WTC11 (cell line): Measurements from ENCODE around the gene JMJD6. TPM values are rescaled to one million over a fixed set of nuclear protein-coding genes. Genes with fewer than 3 reads are reported as not detected.

Experiments
- ATAC-seq: fragments of 200-7000 bp; cut with Tn5 transposase; 2 replicates; pipeline ENCODE4 v1.10.0; 2021; ENCODE audit warnings: mild to moderate bottlenecking, moderate library complexity
- CTCF ChIA-PET: fragments of 300-600 bp; sonication (Branson Sonifier 250); formaldehyde crosslinking; loops from one replicate; lab custom pipeline; 2021; ENCODE audit warnings: antibody characterized with exemption; lab: Charles Lee
- POLR2A ChIA-PET: fragments of 350-600 bp; sonication (Branson Sonifier 250); formaldehyde crosslinking; loops from one replicate; lab custom pipeline; 2021; ENCODE audit warnings: antibody characterized with exemption; lab: Charles Lee
- DNase-seq: peaks from one replicate; pipeline ENCODE4 v3.0.0; 2021; ENCODE audit warnings: low spot score
- H3K27ac Mint-ChIP-seq: 2 replicates; pipeline ENCODE4 v1.8.0; 2021; ENCODE audit warnings: mixed read lengths
- H3K27me3 Mint-ChIP-seq: 2 replicates; pipeline ENCODE4 v1.8.0; 2021; ENCODE audit warnings: low read depth, mild to moderate bottlenecking, moderate library complexity, mixed read lengths
- H3K36me3 Mint-ChIP-seq: 2 replicates; pipeline ENCODE4 v1.8.0; 2021; ENCODE audit warnings: mixed read lengths
- H3K4me1 Mint-ChIP-seq: 2 replicates; pipeline ENCODE4 v1.8.0; 2022; ENCODE audit warnings: mixed read lengths
- H3K4me3 Mint-ChIP-seq: 2 replicates; pipeline ENCODE4 v1.8.0; 2021; ENCODE audit warnings: mild to moderate bottlenecking, moderate library complexity, mixed read lengths
- H3K9me3 Mint-ChIP-seq: 2 replicates; pipeline ENCODE4 v1.8.0; 2021; ENCODE audit warnings: mixed read lengths
- EMX1 ChIP-seq: fragments of 250-450 bp; sonication (Bioruptor Pico); IDR thresholded peaks from 2 replicates; pipeline ENCODE4 v1.8.0; 2021; ENCODE audit warnings: mild to moderate bottlenecking
- ETV6 ChIP-seq: sonication (generic); formaldehyde crosslinking; IDR thresholded peaks from 2 replicates; pipeline ENCODE4 v1.8.1; 2022; ENCODE audit warnings: mild to moderate bottlenecking, missing genetic modification reagents
- FOXK1 ChIP-seq: sonication (generic); formaldehyde crosslinking; IDR thresholded peaks from 2 replicates; pipeline ENCODE4 v1.8.0; 2022; ENCODE audit warnings: mild to moderate bottlenecking, moderate library complexity, missing genetic modification reagents
- NFE2L1 ChIP-seq: sonication (generic); formaldehyde crosslinking; IDR thresholded peaks from 2 replicates; pipeline ENCODE4 v1.8.1; 2023; ENCODE audit warnings: missing genetic modification reagents
- NR3C1 ChIP-seq: sonication (generic); formaldehyde crosslinking; conservative IDR thresholded peaks from 2 replicates; pipeline ENCODE4 v1.8.1; 2023; ENCODE audit warnings: low read depth, mild to moderate bottlenecking, missing genetic modification reagents
- SMAD3 ChIP-seq: sonication (generic); formaldehyde crosslinking; IDR thresholded peaks from 2 replicates; pipeline ENCODE4 v1.8.0; 2022; ENCODE audit warnings: missing genetic modification reagents, mild to moderate bottlenecking, borderline replicate concordance
- SOX15 ChIP-seq: fragments of 250-450 bp; sonication (Bioruptor Pico); IDR thresholded peaks from 2 replicates; pipeline ENCODE4 v1.9.0; 2021; ENCODE audit warnings: mild to moderate bottlenecking
- SP1 ChIP-seq: sonication (generic); formaldehyde crosslinking; conservative IDR thresholded peaks from 2 replicates; pipeline ENCODE4 v1.8.1; 2022; ENCODE audit warnings: missing genetic modification reagents
- TCF7 ChIP-seq: sonication (generic); formaldehyde crosslinking; IDR thresholded peaks from 2 replicates; pipeline ENCODE4 v1.8.0; 2022; ENCODE audit warnings: mild to moderate bottlenecking, low read depth, missing genetic modification reagents, moderate library complexity
- TEAD1 ChIP-seq: sonication (generic); formaldehyde crosslinking; IDR thresholded peaks from 2 replicates; pipeline ENCODE4 v1.8.0; 2022; ENCODE audit warnings: mild to moderate bottlenecking, missing genetic modification reagents
- USF2 ChIP-seq: sonication (generic); formaldehyde crosslinking; IDR thresholded peaks from 2 replicates; pipeline ENCODE4 v1.8.1; 2023; ENCODE audit warnings: mild to moderate bottlenecking, missing genetic modification reagents, moderate library complexity
- ZNF281 ChIP-seq: sonication (generic); formaldehyde crosslinking; IDR thresholded peaks from 2 replicates; pipeline ENCODE4 v1.8.0; 2023; ENCODE audit warnings: mild to moderate bottlenecking, missing genetic modification reagents
- ZNF416 ChIP-seq: fragments of 250-450 bp; sonication (Bioruptor Pico); IDR thresholded peaks from 2 replicates; pipeline ENCODE4 v1.9.0; 2021; ENCODE audit warnings: mild to moderate bottlenecking, inconsistent platforms
- ZNF423 ChIP-seq: fragments of 250-450 bp; sonication (Bioruptor Pico); IDR thresholded peaks from 2 replicates; pipeline ENCODE4 v2.1.2; 2022; ENCODE audit warnings: mild to moderate bottlenecking, moderate library complexity
- ZNF532 ChIP-seq: fragments of 250-450 bp; sonication (Bioruptor Pico); IDR thresholded peaks from 2 replicates; pipeline ENCODE4 v1.9.0; 2021; ENCODE audit warnings: mild to moderate bottlenecking, borderline replicate concordance
- total RNA-seq: library from RNA; stranded (reverse); gene quantifications from 3 replicates; pipeline ENCODE4 v1.2.3, GENCODE V29; 2021
- TF ChIP-seq, protein P1 (sequence below): fragments of 200-600 bp; IDR thresholded peaks from 2 replicates; pipeline ENCODE4 v1.8.0; 2022; ENCODE audit warnings: antibody characterized with exemption
- TF ChIP-seq, protein P2 (sequence below): sonication (generic); formaldehyde crosslinking; IDR thresholded peaks from 2 replicates; pipeline ENCODE4 v1.8.0; 2022; ENCODE audit warnings: missing genetic modification reagents
- TF ChIP-seq, protein P3 (sequence below): sonication (generic); formaldehyde crosslinking; IDR thresholded peaks from 2 replicates; pipeline ENCODE4 v1.8.1; 2023; ENCODE audit warnings: mild to moderate bottlenecking, missing genetic modification reagents, borderline replicate concordance

The JMJD6 gene
- total RNA-seq, 1 experiment from 2014 or later, result 21.6 TPM

DNA sequence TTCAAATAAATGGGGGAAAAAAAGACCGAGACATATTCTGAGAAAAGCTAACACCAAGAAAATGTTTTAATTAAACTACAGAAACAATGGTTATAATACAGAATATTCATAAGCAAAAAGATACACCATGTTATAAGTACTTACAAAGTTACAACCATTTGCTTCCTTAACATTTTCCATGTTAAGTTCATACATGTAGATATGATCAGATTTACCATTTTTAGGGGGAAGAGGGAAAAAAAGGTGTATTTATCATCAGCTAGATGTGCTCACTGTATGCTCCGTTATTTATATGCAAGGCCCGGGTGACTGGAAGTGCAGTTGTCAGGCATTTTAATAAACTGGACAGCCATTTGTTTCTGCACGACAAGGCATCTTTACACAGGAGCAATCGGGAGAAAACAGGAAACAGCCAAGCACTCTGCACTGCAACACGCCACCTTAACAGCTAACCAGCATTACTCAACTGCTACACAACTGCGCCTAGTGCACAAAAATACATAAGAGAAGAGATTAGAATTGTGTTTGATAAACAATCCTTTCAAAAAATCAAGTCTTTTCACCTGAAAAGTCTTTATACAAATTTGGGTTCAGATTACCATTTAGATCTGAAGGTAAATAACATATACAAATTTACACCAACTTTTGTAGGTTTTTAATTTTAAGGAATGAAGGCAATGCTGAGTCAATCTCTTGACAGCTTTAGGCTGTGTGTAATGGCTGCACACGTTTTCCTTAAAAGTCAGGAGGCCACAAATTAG is 7.9 kb upstream of the JMJD6 start:
- ChIA-PET POLR2A (no interaction called here), CTCF (no interaction called here)
- peak overlapping the region; percentile 98 for H3K27ac Mint-ChIP-seq
- H3K27me3 Mint-ChIP-seq, result no peaks in the 10 kb centered on the region
- ATAC-seq, result no peak
- H3K36me3 Mint-ChIP-seq, result peaks cover 55% of the 10 kb centered on the region
- no peaks in the 10 kb centered on the region for H3K9me3 Mint-ChIP-seq
- TF ChIP-seq SOX15 (CRISPR knock-in tag), result no peak
- TF ChIP-seq NFE2L1, result no peak
- TF ChIP-seq, protein P1, sequence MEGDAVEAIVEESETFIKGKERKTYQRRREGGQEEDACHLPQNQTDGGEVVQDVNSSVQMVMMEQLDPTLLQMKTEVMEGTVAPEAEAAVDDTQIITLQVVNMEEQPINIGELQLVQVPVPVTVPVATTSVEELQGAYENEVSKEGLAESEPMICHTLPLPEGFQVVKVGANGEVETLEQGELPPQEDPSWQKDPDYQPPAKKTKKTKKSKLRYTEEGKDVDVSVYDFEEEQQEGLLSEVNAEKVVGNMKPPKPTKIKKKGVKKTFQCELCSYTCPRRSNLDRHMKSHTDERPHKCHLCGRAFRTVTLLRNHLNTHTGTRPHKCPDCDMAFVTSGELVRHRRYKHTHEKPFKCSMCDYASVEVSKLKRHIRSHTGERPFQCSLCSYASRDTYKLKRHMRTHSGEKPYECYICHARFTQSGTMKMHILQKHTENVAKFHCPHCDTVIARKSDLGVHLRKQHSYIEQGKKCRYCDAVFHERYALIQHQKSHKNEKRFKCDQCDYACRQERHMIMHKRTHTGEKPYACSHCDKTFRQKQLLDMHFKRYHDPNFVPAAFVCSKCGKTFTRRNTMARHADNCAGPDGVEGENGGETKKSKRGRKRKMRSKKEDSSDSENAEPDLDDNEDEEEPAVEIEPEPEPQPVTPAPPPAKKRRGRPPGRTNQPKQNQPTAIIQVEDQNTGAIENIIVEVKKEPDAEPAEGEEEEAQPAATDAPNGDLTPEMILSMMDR, result no peak
- no peak for TF ChIP-seq ZNF423 (CRISPR knock-in tag)
- TF ChIP-seq NR3C1 (CRISPR knock-in tag), result no peak
- TF ChIP-seq TCF7 (CRISPR knock-in tag), result no peak
- TF ChIP-seq SP1, result no peak
- TF ChIP-seq USF2, result no peak
- TF ChIP-seq, protein P2, sequence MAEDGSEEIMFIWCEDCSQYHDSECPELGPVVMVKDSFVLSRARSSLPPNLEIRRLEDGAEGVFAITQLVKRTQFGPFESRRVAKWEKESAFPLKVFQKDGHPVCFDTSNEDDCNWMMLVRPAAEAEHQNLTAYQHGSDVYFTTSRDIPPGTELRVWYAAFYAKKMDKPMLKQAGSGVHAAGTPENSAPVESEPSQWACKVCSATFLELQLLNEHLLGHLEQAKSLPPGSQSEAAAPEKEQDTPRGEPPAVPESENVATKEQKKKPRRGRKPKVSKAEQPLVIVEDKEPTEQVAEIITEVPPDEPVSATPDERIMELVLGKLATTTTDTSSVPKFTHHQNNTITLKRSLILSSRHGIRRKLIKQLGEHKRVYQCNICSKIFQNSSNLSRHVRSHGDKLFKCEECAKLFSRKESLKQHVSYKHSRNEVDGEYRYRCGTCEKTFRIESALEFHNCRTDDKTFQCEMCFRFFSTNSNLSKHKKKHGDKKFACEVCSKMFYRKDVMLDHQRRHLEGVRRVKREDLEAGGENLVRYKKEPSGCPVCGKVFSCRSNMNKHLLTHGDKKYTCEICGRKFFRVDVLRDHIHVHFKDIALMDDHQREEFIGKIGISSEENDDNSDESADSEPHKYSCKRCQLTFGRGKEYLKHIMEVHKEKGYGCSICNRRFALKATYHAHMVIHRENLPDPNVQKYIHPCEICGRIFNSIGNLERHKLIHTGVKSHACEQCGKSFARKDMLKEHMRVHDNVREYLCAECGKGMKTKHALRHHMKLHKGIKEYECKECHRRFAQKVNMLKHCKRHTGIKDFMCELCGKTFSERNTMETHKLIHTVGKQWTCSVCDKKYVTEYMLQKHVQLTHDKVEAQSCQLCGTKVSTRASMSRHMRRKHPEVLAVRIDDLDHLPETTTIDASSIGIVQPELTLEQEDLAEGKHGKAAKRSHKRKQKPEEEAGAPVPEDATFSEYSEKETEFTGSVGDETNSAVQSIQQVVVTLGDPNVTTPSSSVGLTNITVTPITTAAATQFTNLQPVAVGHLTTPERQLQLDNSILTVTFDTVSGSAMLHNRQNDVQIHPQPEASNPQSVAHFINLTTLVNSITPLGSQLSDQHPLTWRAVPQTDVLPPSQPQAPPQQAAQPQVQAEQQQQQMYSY (CRISPR knock-in tag), result no peak
- TF ChIP-seq, all 79 proteins: peak for 0
- Mint-ChIP-seq H3K4me3 (peak overlapping the region; percentile 99), H3K4me1 (peaks cover 42% of the 10 kb centered on the region)
- no peak for DNase-seq

- CTCF ChIA-PET, result interaction anchor here (1.5 kb wide), 1 partner anchor 52 kb away, joined by 3 read pairs; no protein-coding TSS in a partner anchor
- peak overlapping the region; percentile 99 for H3K4me3 Mint-ChIP-seq
- H3K4me1 Mint-ChIP-seq, result peaks cover 35% of the 10 kb centered on the region
- peaks cover 55% of the 10 kb centered on the region for H3K36me3 Mint-ChIP-seq
- POLR2A ChIA-PET, result no interaction called here
- H3K27me3 Mint-ChIP-seq, result no peaks in the 10 kb centered on the region
- no peak for ATAC-seq
- H3K9me3 Mint-ChIP-seq, result no peaks in the 10 kb centered on the region
- no peak for DNase-seq
- peak overlapping the region; percentile 98 for H3K27ac Mint-ChIP-seq
- TF ChIP-seq SMAD3 (CRISPR knock-in tag) (no peak), ZNF532 (CRISPR knock-in tag) (no peak), EMX1 (CRISPR knock-in tag) (no peak), ZNF416 (peak; percentile 73; the same call in 1 of the 2 replicates), FOXK1 (CRISPR knock-in tag) (no peak), ZNF281 (CRISPR knock-in tag) (no peak), ETV6 (CRISPR knock-in tag) (no peak), SOX15 (CRISPR knock-in tag) (no peak), TEAD1 (CRISPR knock-in tag) (no peak)
- TF ChIP-seq, protein P3, sequence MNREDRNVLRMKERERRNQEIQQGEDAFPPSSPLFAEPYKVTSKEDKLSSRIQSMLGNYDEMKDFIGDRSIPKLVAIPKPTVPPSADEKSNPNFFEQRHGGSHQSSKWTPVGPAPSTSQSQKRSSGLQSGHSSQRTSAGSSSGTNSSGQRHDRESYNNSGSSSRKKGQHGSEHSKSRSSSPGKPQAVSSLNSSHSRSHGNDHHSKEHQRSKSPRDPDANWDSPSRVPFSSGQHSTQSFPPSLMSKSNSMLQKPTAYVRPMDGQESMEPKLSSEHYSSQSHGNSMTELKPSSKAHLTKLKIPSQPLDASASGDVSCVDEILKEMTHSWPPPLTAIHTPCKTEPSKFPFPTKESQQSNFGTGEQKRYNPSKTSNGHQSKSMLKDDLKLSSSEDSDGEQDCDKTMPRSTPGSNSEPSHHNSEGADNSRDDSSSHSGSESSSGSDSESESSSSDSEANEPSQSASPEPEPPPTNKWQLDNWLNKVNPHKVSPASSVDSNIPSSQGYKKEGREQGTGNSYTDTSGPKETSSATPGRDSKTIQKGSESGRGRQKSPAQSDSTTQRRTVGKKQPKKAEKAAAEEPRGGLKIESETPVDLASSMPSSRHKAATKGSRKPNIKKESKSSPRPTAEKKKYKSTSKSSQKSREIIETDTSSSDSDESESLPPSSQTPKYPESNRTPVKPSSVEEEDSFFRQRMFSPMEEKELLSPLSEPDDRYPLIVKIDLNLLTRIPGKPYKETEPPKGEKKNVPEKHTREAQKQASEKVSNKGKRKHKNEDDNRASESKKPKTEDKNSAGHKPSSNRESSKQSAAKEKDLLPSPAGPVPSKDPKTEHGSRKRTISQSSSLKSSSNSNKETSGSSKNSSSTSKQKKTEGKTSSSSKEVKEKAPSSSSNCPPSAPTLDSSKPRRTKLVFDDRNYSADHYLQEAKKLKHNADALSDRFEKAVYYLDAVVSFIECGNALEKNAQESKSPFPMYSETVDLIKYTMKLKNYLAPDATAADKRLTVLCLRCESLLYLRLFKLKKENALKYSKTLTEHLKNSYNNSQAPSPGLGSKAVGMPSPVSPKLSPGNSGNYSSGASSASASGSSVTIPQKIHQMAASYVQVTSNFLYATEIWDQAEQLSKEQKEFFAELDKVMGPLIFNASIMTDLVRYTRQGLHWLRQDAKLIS, result no peak
These were observed 7.2 kb upstream of the JMJD6 start for GRCh38 chr17:76733618-76733957.
